Ammon's horn (tissue), 1 donor: ENCODE measurements around the gene MICU1.
"Not testable (repeated sequence)": the region's sequence is repeated elsewhere in the genome, so short reads cannot be mapped to it uniquely, and the experiment has no call there.

ENCODE experiments used
- DNase-seq: peaks from one replicate; pipeline ENCODE4 v3.0.0-alpha.2; 2016; ENCODE audit warnings: low spot score

Gene MICU1

GRCh38 chr10:72503694-72504438 lies 122.0 kb downstream of the MICU1 start:
- DNase-seq: no peak

GRCh38 chr10:72503241-72503640 lies 122.6 kb downstream of the MICU1 start:
- no peak for DNase-seq

- DNase-seq: no peak
Measured at GRCh38 chr10:72502581-72502980, 123.3 kb downstream of the MICU1 start.

- DNase-seq: no peak
Measured at GRCh38 chr10:72499701-72500100, 126.2 kb downstream of the MICU1 start.

- DNase-seq: no peak
Measured at GRCh38 chr10:72490951-72491350, 134.9 kb downstream of the MICU1 start.

- no peak for DNase-seq
Measured at GRCh38 chr10:72487521-72487920, 138.4 kb downstream of the MICU1 start.

GRCh38 chr10:72487116-72487515 lies 138.8 kb downstream of the MICU1 start:
- DNase-seq: no peak

GRCh38 chr10:72485701-72486100 lies 140.2 kb downstream of the MICU1 start:
- no peak for DNase-seq

GRCh38 chr10:72484521-72484920 lies 141.4 kb downstream of the MICU1 start:
- DNase-seq: no peak

- DNase-seq: no peak
Measured at GRCh38 chr10:72483471-72483870, 142.4 kb downstream of the MICU1 start.

GRCh38 chr10:72480861-72481260 lies 145.0 kb downstream of the MICU1 start:
- no peak for DNase-seq

GRCh38 chr10:72477463-72477862 lies 148.4 kb downstream of the MICU1 start:
- no peak for DNase-seq

- no peak for DNase-seq
Measured at GRCh38 chr10:72472306-72472705, 153.6 kb downstream of the MICU1 start.

GRCh38 chr10:72470666-72471065 lies 155.2 kb downstream of the MICU1 start:
- DNase-seq: no peak

- not testable (repeated sequence) for DNase-seq
Measured at GRCh38 chr10:72467064-72467463, 158.8 kb downstream of the MICU1 start.

- DNase-seq: peak; percentile 59
Measured at GRCh38 chr10:72466018-72466417, 159.9 kb downstream of the MICU1 start.

GRCh38 chr10:72464438-72464837 lies 161.4 kb downstream of the MICU1 start:
- no peak for DNase-seq

- DNase-seq: no peak
Measured at GRCh38 chr10:72462261-72462660, 163.6 kb downstream of the MICU1 start.

GRCh38 chr10:72461085-72461484 lies 164.8 kb downstream of the MICU1 start:
- no peak for DNase-seq

GRCh38 chr10:72460284-72460876 lies 165.5 kb downstream of the MICU1 start:
- DNase-seq: no peak

GRCh38 chr10:72459301-72459700 lies 166.6 kb downstream of the MICU1 start:
- DNase-seq: no peak

GRCh38 chr10:72455889-72456595 lies 169.8 kb downstream of the MICU1 start:
- DNase-seq: peak; percentile 49

GRCh38 chr10:72449941-72450441 lies 175.9 kb downstream of the MICU1 start:
- DNase-seq: no peak
